ENCODE data around the gene UGT1A7. TPM values are rescaled to one million over a fixed set of nuclear protein-coding genes. Genes with fewer than 3 reads are reported as not detected.

UGT1A7 gene
- total and polyA plus RNA-seq, 9 of the 15 experiments (the other 6 are each of a cell fraction or from before 2014, with no cell fraction given): not detected

GRCh38 chr2:233651430-233651829, 30.3 kb upstream of the UGT1A7 start:
- 0% methylated on average over 2 of the region's 2 CpGs for WGBS (ENCODE audit: insufficient coverage, low coverage, missing lambda C conversion rate)
- Histone ChIP-seq H2AFZ (ENCODE audit: low read depth, low read length) (no peak overlapping the region), H3K9ac (ENCODE audit: insufficient read depth in 1 of 2, low read depth in 2 of 2, low read length in 2 of 2) (no peak overlapping the region), H3K4me1 (replicated peaks in 1 of 2; ENCODE audit: control insufficient read depth in 2 of 2, insufficient read depth in 2 of 2, low read length in 2 of 2) (no peaks in the 10 kb centered on the region), H3K27ac (ENCODE audit: extremely low read depth, low read depth, low read length) (no peak overlapping the region), H3K4me2 (ENCODE audit: insufficient read depth, low read length) (no peak overlapping the region), H3K27me3 (ENCODE audit: control insufficient read depth in 2 of 2, insufficient read depth in 2 of 2, low read length in 2 of 2) (no peaks in the 10 kb centered on the region), H4K20me1 (replicated peaks; ENCODE audit: control insufficient read depth, insufficient read depth, low read length) (no peaks in the 10 kb centered on the region), H3K36me3 (ENCODE audit: control insufficient read depth, insufficient read depth, low read length) (no peaks in the 10 kb centered on the region), H3K9me1 (ENCODE audit: control insufficient read depth, insufficient read depth, low read length) (no peaks in the 10 kb centered on the region), H3K79me2 (ENCODE audit: control insufficient read depth, insufficient read depth, low read length) (no peaks in the 10 kb centered on the region), H3K9me3 (replicated peaks; ENCODE audit: control insufficient read depth, insufficient read depth, low read depth, low read length) (no peaks in the 10 kb centered on the region), H3K4me3 (no peak overlapping the region)
- CTCF ChIA-PET (ENCODE audit: low intra/inter-chr PET ratio): no interaction called here
- FAIRE-seq: peak; percentile 6
- POLR2A ChIA-PET: no interaction called here
- in situ Hi-C loops (cut with MboI) (no loop called here), intact Hi-C loops (cut with micrococcal nuclease) (no loop called here)
- no TSS peak for BruUV-seq (replicated peaks)
- no peak for TF ChIP-seq MLX (CRISPR knock-in tag; conservative IDR thresholded peaks at IDR 0.05)
- no peak for TF ChIP-seq U2AF2 (optimal IDR thresholded peaks at IDR 0.05; ENCODE audit: low read depth, low read length)
- no peak for DNase-seq (ENCODE audit: extremely low read depth in 1 of 4, low spot score in 3 of 4)
- ATAC-seq: no peak

DNA sequence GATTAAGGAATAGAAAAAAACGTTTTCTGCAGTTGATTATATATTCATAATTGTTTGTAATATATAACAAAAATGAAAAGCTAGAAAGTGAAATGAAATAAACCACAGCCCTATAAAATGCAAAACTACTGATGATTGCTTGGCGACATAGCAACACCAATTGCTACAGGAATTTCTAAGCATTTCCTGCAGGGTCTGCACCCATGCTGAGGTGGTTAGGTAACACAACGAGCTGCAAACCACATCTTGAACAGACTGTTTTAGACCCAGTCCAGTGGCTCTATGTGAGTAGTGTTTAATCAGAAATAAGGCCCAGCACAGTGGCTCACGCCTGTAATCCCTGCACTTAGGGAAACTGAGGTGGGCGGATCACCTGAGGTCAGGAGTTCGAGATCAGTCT, 27.2 kb upstream of the UGT1A7 start:
- no peak overlapping the region for H3K4me2 ChIP-seq (ENCODE audit: insufficient read depth, low read length)
- 1% methylated on average over 6 of the region's 6 CpGs for WGBS (ENCODE audit: insufficient coverage, low coverage, missing lambda C conversion rate)
- CTCF ChIA-PET (ENCODE audit: low intra/inter-chr PET ratio): no interaction called here
- H2AFZ ChIP-seq (ENCODE audit: low read depth, low read length): no peak overlapping the region
- ATAC-seq (no peak), DNase-seq (ENCODE audit: extremely low read depth in 1 of 4, low spot score in 3 of 4) (no peak), FAIRE-seq (no peak)
- no peak overlapping the region for H3K27ac ChIP-seq (ENCODE audit: extremely low read depth, low read depth, low read length)
- in situ Hi-C loops (cut with MboI) (no loop called here), intact Hi-C loops (cut with micrococcal nuclease) (no loop called here)
- H3K9ac ChIP-seq (ENCODE audit: insufficient read depth in 1 of 2, low read depth in 2 of 2, low read length in 2 of 2): no peak overlapping the region
- H3K9me3 ChIP-seq (replicated peaks; ENCODE audit: control insufficient read depth, insufficient read depth, low read depth, low read length): no peaks in the 10 kb centered on the region
- H3K4me3 ChIP-seq: no peak overlapping the region
- no peaks in the 10 kb centered on the region for H3K4me1 ChIP-seq (replicated peaks in 1 of 2; ENCODE audit: control insufficient read depth in 2 of 2, insufficient read depth in 2 of 2, low read length in 2 of 2)
- no peaks in the 10 kb centered on the region for H4K20me1 ChIP-seq (replicated peaks; ENCODE audit: control insufficient read depth, insufficient read depth, low read length)
- H3K9me1 ChIP-seq (ENCODE audit: control insufficient read depth, insufficient read depth, low read length): no peaks in the 10 kb centered on the region
- no peaks in the 10 kb centered on the region for H3K79me2 ChIP-seq (ENCODE audit: control insufficient read depth, insufficient read depth, low read length)
- POLR2A ChIA-PET: interaction anchor here (0.6 kb wide), 1 partner anchor 10 kb away, joined by 4 read pairs; no protein-coding TSS in a partner anchor
- no peaks in the 10 kb centered on the region for H3K36me3 ChIP-seq (ENCODE audit: control insufficient read depth, insufficient read depth, low read length)
- no TSS peak for BruUV-seq (replicated peaks)
- H3K27me3 ChIP-seq (ENCODE audit: control insufficient read depth in 2 of 2, insufficient read depth in 2 of 2, low read length in 2 of 2): peaks cover 0 to 7% of the 10 kb centered on the region in 2 experiments; a peak in 1 of 5 replicates
- TF ChIP-seq SLC30A9 (CRISPR knock-in tag; IDR thresholded peaks at IDR 0.05) (no peak), MAFK (IDR thresholded peaks at IDR 0.05; ENCODE audit: low read length) (no peak), C11orf30 (IDR thresholded peaks at IDR 0.05; ENCODE audit: low read depth) (no peak), ARNT (IDR thresholded peaks at IDR 0.05) (no peak), SETDB1 (IDR thresholded peaks at IDR 0.05; ENCODE audit: low read length) (no peak), PURB (CRISPR knock-in tag; IDR thresholded peaks at IDR 0.05; ENCODE audit: low read depth) (no peak), ARID4B (CRISPR knock-in tag; IDR thresholded peaks at IDR 0.05) (no peak)
